Measurements from ENCODE around the gene GSK3B.

GSK3B gene

DNA sequence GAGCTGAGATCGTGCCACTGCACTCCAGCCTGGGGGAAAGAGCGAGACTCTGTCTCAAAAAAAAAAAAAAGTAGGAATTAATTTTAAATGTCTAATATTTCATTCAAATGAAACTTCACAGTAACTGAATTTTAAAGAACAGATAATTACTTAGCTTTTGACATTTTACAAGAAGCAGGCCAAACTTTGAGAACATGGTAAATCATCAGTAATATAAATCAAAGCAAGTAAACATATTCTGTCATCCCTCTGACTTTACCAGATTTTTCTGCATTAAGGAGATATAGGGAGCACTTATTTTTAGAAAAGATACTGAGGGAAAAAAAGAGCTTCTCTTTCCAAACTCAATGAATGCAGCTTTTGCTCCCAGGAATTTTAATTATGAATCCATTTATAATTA is 275.3 kb downstream of the GSK3B start:
- Histone ChIP-seq H3K36me3 (ENCODE audit: control insufficient read depth, insufficient read depth, low read length) (no peaks in the 10 kb centered on the region), H3K27me3 (ENCODE audit: control insufficient read depth, insufficient read depth, low read length) (no peaks in the 10 kb centered on the region), H3K4me1 (ENCODE audit: control insufficient read depth, insufficient read depth, low read length) (no peaks in the 10 kb centered on the region), H3K9me3 (ENCODE audit: control insufficient read depth, insufficient read depth, low read depth, low read length) (no peaks in the 10 kb centered on the region), H3K9ac (ENCODE audit: low read length) (no peak overlapping the region), H3K27ac (ENCODE audit: low read depth, low read length) (no peak overlapping the region), H3K4me3 (ENCODE audit: low read depth, low read length) (no peak overlapping the region)

DNA sequence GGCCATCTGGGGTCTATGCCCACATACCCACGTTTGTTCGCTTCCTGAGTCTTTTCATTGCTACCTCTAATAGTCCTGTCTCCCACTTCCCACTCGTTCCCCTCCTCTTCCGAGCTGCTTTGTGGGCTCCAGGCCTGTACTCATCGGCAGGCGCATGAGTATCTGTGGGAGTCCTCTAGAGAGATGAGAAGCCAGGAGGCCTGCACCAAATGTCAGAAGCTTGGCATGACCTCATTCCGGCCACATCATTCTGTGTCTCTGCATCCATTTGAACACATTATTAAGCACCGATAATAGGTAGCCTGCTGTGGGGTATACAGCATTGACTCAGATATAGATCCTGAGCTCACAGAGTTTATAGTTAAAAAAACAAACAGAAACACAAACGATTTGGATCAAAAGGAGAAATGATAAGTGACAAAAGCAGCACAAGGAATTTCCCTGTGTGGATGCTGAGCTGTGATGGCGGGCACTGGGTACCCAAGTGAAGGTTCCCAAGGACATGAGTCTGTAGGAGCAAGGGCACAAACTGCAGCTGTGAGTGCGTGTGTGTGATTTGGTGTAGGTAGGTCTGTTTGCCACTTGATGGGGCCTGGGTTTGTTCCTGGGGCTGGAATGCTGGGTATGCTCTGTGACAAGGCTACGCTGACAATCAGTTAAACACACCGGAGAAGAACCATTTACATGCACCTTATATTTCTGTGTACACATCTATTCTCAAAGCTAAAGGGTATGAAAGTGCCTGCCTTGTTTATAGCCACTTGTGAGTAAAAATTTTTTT is 276.5 kb downstream of the GSK3B start:
- no peak overlapping the region for H3K9ac ChIP-seq (ENCODE audit: low read length)

GRCh38 chr3:119817071-119817470 is 277.2 kb downstream of the GSK3B start:
- Histone ChIP-seq H3K36me3 (ENCODE audit: control insufficient read depth, insufficient read depth, low read length) (no peaks in the 10 kb centered on the region), H3K27ac (ENCODE audit: low read depth, low read length) (no peak overlapping the region), H3K27me3 (ENCODE audit: control insufficient read depth, insufficient read depth, low read length) (no peaks in the 10 kb centered on the region), H3K9ac (ENCODE audit: low read length) (no peak overlapping the region), H3K9me3 (ENCODE audit: control insufficient read depth, insufficient read depth, low read depth, low read length) (no peaks in the 10 kb centered on the region), H3K4me1 (ENCODE audit: control insufficient read depth, insufficient read depth, low read length) (no peaks in the 10 kb centered on the region), H3K4me3 (ENCODE audit: low read depth, low read length) (no peak overlapping the region)

More for the DNA sequence above, 276.5 kb downstream of the GSK3B start:
- no peaks in the 10 kb centered on the region for H3K36me3 ChIP-seq (ENCODE audit: control insufficient read depth, insufficient read depth, low read length)
- H3K4me1 ChIP-seq (ENCODE audit: control insufficient read depth, insufficient read depth, low read length) = no peaks in the 10 kb centered on the region
- no peak overlapping the region for H3K27ac ChIP-seq (ENCODE audit: low read depth, low read length)
- no peaks in the 10 kb centered on the region for H3K27me3 ChIP-seq (ENCODE audit: control insufficient read depth, insufficient read depth, low read length)
- no peak overlapping the region for H3K4me3 ChIP-seq (ENCODE audit: low read depth, low read length)
- no peaks in the 10 kb centered on the region for H3K9me3 ChIP-seq (ENCODE audit: control insufficient read depth, insufficient read depth, low read depth, low read length)

GRCh38 chr3:119815716-119816115 is 278.5 kb downstream of the GSK3B start:
- Histone ChIP-seq H3K27ac (ENCODE audit: low read depth, low read length) (no peak overlapping the region), H3K9me3 (ENCODE audit: control insufficient read depth, insufficient read depth, low read depth, low read length) (no peaks in the 10 kb centered on the region)

DNA sequence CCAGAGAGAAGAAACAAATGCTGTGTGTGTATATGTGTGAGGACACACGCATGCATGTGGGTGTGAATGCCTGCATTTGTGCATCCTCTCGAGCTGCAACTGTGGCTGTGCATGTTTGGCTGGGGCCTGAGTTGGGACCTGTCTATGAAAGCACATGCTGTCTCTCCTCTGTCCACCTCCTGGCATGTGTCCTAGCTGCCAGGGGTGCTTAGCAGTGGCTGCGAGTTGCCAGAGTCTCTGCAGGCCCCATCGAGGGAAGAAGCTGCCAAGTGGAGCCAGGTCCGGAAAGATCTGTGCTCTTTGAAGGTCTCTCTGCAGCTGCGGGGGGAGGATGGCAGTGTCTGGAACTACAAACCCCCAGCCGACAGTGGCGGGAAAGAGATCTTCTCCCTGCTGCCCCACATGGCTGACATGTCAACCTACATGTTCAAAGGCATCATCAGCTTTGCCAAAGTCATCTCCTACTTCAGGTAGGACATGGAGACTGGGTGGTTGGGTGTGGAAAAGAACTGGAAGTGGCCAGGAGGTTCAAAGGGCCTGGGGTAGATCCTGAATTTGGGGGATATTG is 281.7 kb downstream of the GSK3B start:
- Histone ChIP-seq H3K4me1 (ENCODE audit: control insufficient read depth, insufficient read depth, low read length) (peaks cover 3% of the 10 kb centered on the region; the same call in 1 of the 2 replicates), H3K9me3 (ENCODE audit: control insufficient read depth, insufficient read depth, low read depth, low read length) (no peaks in the 10 kb centered on the region), H3K9ac (ENCODE audit: low read length) (no peak overlapping the region)

More at GRCh38 chr3:119815716-119816115, 278.5 kb downstream of the GSK3B start:
- H3K27me3 ChIP-seq (ENCODE audit: control insufficient read depth, insufficient read depth, low read length) = no peaks in the 10 kb centered on the region
- H3K4me3 ChIP-seq (ENCODE audit: low read depth, low read length) = no peak overlapping the region
- H3K9ac ChIP-seq (ENCODE audit: low read length) = no peak overlapping the region
- H3K36me3 ChIP-seq (ENCODE audit: control insufficient read depth, insufficient read depth, low read length) = no peaks in the 10 kb centered on the region
- H3K4me1 ChIP-seq (ENCODE audit: control insufficient read depth, insufficient read depth, low read length) = no peaks in the 10 kb centered on the region

DNA sequence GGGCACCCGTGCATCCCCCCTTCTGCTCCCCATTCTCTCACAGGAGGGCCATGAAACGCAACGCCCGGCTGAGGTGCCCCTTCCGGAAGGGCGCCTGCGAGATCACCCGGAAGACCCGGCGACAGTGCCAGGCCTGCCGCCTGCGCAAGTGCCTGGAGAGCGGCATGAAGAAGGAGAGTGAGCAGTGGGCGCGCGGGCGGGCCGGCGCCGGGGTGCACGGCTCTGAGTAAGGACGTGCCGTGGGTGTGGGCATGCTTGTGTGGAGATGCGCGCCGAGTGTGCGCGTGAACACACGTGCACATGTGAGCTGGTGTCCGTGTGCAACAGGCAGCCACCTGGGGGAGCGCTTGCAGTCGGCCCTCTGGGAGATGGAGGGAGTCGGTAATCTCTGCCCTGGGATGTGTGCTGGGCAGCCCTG is 284.2 kb downstream of the GSK3B start:
- Histone ChIP-seq H3K36me3 (ENCODE audit: control insufficient read depth, insufficient read depth, low read length) (no peaks in the 10 kb centered on the region), H3K9ac (ENCODE audit: low read length) (no peak overlapping the region), H3K4me1 (ENCODE audit: control insufficient read depth, insufficient read depth, low read length) (peaks cover 3% of the 10 kb centered on the region; the same call in 1 of the 2 replicates), H3K27ac (ENCODE audit: low read depth, low read length) (no peak overlapping the region), H3K9me3 (ENCODE audit: control insufficient read depth, insufficient read depth, low read depth, low read length) (no peaks in the 10 kb centered on the region), H3K27me3 (ENCODE audit: control insufficient read depth, insufficient read depth, low read length) (no peaks in the 10 kb centered on the region), H3K4me3 (ENCODE audit: low read depth, low read length) (peak overlapping the region; percentile 48)

More for the DNA sequence above, 281.7 kb downstream of the GSK3B start:
- no peaks in the 10 kb centered on the region for H3K36me3 ChIP-seq (ENCODE audit: control insufficient read depth, insufficient read depth, low read length)
- H3K27ac ChIP-seq (ENCODE audit: low read depth, low read length) = no peak overlapping the region
- H3K4me3 ChIP-seq (ENCODE audit: low read depth, low read length) = no peak overlapping the region
- no peaks in the 10 kb centered on the region for H3K27me3 ChIP-seq (ENCODE audit: control insufficient read depth, insufficient read depth, low read length)

DNA sequence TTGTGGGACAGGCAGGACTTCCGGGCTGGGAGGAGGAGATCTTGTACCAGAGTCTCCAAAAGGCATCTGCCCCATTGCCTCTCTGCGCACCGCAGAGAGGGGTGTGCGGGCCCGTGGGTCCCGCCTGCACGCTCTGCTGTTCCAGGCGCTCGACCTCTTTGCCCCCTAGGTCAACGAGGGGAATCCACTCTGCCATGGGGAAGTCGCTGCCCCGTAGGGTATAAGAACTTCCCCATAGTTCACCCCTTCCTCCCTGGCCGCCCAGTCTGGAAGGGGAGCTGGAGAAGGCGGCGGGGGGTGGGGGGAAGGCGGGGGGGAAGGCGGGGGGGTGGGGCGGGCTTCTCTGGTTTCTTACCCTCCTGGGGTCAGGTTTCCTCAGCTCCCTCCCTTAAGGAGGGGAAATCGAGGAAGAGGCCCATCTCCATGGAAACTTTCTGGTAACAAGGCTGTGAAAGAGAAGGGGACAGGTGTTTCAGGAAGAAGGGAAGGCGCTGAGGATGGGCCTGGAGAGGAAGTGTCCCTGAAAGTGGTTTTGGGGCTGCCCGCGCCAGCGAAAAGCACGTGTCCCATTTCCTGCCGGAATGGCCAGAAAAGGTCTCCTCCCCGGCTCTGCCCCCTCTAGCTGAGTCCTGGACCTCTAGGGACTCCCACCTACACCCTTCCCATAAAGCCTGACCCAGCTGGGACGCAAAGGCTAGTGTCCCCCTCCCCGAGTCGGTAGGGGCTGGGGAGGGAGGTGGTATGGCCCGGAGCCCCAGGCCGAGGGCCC is 284.8 kb downstream of the GSK3B start:
- H3K27me3 ChIP-seq (ENCODE audit: control insufficient read depth, insufficient read depth, low read length) = no peaks in the 10 kb centered on the region
- no peak overlapping the region for H3K27ac ChIP-seq (ENCODE audit: low read depth, low read length)
- H3K36me3 ChIP-seq (ENCODE audit: control insufficient read depth, insufficient read depth, low read length) = no peaks in the 10 kb centered on the region
- no peak overlapping the region for H3K9ac ChIP-seq (ENCODE audit: low read length)
- peaks cover 3% of the 10 kb centered on the region; the same call in 1 of the 2 replicates for H3K4me1 ChIP-seq (ENCODE audit: control insufficient read depth, insufficient read depth, low read length)
- H3K9me3 ChIP-seq (ENCODE audit: control insufficient read depth, insufficient read depth, low read depth, low read length) = no peaks in the 10 kb centered on the region
- peak overlapping the region; percentile 48; the same call in 1 of the 2 replicates for H3K4me3 ChIP-seq (ENCODE audit: low read depth, low read length)

GRCh38 chr3:119808843-119809242 is 285.4 kb downstream of the GSK3B start:
- H3K27ac ChIP-seq (ENCODE audit: low read depth, low read length) = no peak overlapping the region
- no peak overlapping the region for H3K9ac ChIP-seq (ENCODE audit: low read length)
- H3K4me1 ChIP-seq (ENCODE audit: control insufficient read depth, insufficient read depth, low read length) = peaks cover 3% of the 10 kb centered on the region; the same call in 1 of the 2 replicates
- H3K27me3 ChIP-seq (ENCODE audit: control insufficient read depth, insufficient read depth, low read length) = no peaks in the 10 kb centered on the region
- H3K9me3 ChIP-seq (ENCODE audit: control insufficient read depth, insufficient read depth, low read depth, low read length) = no peaks in the 10 kb centered on the region
- H3K36me3 ChIP-seq (ENCODE audit: control insufficient read depth, insufficient read depth, low read length) = no peaks in the 10 kb centered on the region
- H3K4me3 ChIP-seq (ENCODE audit: low read depth, low read length) = no peak overlapping the region

DNA sequence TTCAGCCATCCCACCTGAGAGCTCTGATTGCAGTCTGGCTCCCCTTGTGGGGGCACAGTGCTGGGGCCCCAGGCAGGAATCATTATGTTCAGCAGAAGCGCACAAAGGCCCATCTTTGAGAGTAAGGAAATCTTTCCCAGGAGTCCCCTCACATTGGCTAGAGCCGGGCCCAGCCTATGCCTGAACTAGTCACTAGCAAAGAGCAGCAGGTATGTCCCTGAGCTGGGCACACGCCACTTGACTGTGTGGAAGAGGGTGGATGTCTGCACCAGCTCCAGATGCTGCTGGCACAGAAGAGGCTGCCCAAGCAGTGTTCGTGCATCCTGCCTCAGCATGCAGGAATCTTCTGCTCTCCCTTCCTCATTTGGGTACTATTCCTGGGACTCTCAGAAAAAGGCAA is 286.0 kb downstream of the GSK3B start:
- Histone ChIP-seq H3K4me1 (ENCODE audit: control insufficient read depth, insufficient read depth, low read length) (peaks cover 3% of the 10 kb centered on the region; the same call in 1 of the 2 replicates), H3K9me3 (ENCODE audit: control insufficient read depth, insufficient read depth, low read depth, low read length) (no peaks in the 10 kb centered on the region), H3K27me3 (ENCODE audit: control insufficient read depth, insufficient read depth, low read length) (no peaks in the 10 kb centered on the region), H3K4me3 (ENCODE audit: low read depth, low read length) (no peak overlapping the region), H3K36me3 (ENCODE audit: control insufficient read depth, insufficient read depth, low read length) (no peaks in the 10 kb centered on the region), H3K27ac (ENCODE audit: low read depth, low read length) (no peak overlapping the region), H3K9ac (ENCODE audit: low read length) (no peak overlapping the region)

GRCh38 chr3:119800844-119801243 is 293.4 kb downstream of the GSK3B start:
- Histone ChIP-seq H3K36me3 (ENCODE audit: control insufficient read depth, insufficient read depth, low read length) (no peaks in the 10 kb centered on the region), H3K27me3 (ENCODE audit: control insufficient read depth, insufficient read depth, low read length) (no peaks in the 10 kb centered on the region), H3K4me1 (ENCODE audit: control insufficient read depth, insufficient read depth, low read length) (peaks cover 2% of the 10 kb centered on the region; the same call in 1 of the 2 replicates), H3K27ac (ENCODE audit: low read depth, low read length) (no peak overlapping the region), H3K9me3 (ENCODE audit: control insufficient read depth, insufficient read depth, low read depth, low read length) (no peaks in the 10 kb centered on the region), H3K4me3 (ENCODE audit: low read depth, low read length) (no peak overlapping the region), H3K9ac (ENCODE audit: low read length) (no peak overlapping the region)

- Histone ChIP-seq H3K9me3 (ENCODE audit: control insufficient read depth, insufficient read depth, low read depth, low read length) (no peaks in the 10 kb centered on the region), H3K27me3 (ENCODE audit: control insufficient read depth, insufficient read depth, low read length) (no peaks in the 10 kb centered on the region), H3K4me1 (ENCODE audit: control insufficient read depth, insufficient read depth, low read length) (peaks cover 16% of the 10 kb centered on the region), H3K27ac (ENCODE audit: low read depth, low read length) (no peak overlapping the region), H3K36me3 (ENCODE audit: control insufficient read depth, insufficient read depth, low read length) (no peaks in the 10 kb centered on the region), H3K9ac (ENCODE audit: low read length) (no peak overlapping the region), H3K4me3 (ENCODE audit: low read depth, low read length) (no peak overlapping the region)
Measured at GRCh38 chr3:119796785-119797184, 297.5 kb downstream of the GSK3B start.

Measured in HUES6 (cell line).